Measurements from ENCODE around the gene ZMYM4.
"Not testable (repeated sequence)": the region's sequence is repeated elsewhere in the genome, so short reads cannot be mapped to it uniquely, and the experiment has no call there.

ZMYM4 gene

DNA sequence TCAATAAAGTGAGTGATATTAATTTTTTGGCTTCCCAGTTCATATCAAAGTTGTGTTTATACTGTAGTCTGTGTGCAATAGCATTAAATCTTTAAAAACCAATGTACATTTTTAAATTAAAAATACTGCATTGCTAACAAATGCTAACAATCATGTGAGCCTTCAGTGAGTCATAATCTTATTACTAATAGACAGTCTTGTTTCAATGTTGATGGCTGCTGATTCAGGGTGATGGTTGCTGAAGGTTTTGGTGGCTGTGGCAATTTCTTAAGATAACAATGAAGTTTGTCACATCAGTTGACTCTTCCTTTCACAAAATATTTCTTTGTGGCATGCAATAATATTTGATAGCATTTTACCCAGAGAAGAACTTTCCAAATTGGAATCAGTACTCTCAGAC is 109.0 kb downstream of the ZMYM4 start:
- TF ChIP-seq, protein P1, sequence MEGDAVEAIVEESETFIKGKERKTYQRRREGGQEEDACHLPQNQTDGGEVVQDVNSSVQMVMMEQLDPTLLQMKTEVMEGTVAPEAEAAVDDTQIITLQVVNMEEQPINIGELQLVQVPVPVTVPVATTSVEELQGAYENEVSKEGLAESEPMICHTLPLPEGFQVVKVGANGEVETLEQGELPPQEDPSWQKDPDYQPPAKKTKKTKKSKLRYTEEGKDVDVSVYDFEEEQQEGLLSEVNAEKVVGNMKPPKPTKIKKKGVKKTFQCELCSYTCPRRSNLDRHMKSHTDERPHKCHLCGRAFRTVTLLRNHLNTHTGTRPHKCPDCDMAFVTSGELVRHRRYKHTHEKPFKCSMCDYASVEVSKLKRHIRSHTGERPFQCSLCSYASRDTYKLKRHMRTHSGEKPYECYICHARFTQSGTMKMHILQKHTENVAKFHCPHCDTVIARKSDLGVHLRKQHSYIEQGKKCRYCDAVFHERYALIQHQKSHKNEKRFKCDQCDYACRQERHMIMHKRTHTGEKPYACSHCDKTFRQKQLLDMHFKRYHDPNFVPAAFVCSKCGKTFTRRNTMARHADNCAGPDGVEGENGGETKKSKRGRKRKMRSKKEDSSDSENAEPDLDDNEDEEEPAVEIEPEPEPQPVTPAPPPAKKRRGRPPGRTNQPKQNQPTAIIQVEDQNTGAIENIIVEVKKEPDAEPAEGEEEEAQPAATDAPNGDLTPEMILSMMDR (conservative IDR thresholded peaks at IDR 0.05; ENCODE audit: low read length) = no peak
- no peak overlapping the region for H3K4me3 ChIP-seq (ENCODE audit: low read length)
- peak; percentile 6 for DNase-seq (ENCODE audit: low read depth)

DNA sequence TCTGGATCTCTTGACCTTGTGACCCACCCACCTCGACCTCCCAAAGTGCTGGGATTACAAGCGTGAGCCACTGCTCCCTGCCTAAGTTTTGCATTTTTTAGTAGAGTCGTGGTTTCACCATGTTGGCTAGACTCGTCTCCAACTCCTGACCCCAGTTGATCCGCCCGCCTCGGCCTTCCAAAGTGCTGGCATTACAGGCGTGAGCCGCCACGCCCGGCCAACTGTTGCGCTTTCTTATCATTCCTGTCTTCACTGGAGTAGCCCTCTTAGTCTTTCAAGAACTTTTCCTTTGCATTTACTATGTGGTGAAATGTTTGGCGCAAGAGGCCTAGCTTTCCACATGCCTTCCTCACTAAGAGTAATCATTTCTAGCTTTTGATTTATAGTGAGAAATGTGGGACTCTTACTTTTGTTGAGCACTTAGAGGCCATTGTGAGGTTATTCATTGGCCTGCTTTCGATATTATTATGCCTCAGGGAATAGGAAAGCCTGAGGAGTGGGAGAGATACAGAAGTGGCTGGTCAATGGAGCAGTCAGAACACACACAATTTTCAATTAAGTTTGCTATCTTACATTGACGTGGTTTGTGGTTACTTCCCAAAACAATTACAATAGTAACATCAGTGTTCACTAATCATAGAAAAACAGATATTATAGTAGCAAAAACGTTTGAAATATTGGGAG is 111.0 kb downstream of the ZMYM4 start:
- H3K4me3 ChIP-seq (ENCODE audit: low read length) = no peak overlapping the region
- TF ChIP-seq, protein P1 (conservative IDR thresholded peaks at IDR 0.05; ENCODE audit: low read length) = no peak
- DNase-seq (ENCODE audit: low read depth) = no peak

DNA sequence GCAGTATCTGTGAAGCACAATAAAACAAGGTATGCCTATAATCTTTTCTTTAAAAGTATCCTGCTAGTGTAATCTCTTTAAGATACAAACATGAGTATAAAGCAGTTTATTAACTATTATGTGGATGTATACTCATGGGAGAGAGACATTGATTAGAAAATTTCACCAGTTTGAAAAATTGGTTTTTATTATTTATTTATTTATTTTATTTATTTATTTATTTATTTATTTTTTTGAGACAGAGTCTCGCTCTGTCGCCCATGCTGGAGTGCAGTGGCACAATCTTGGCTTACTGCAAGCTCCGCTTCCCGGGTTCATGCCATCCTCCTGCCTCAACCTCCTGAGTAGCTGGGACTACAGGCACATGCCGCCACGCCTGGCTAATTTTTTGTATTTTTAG is 111.6 kb downstream of the ZMYM4 start:
- DNase-seq (ENCODE audit: low read depth); H3K4me3 ChIP-seq (ENCODE audit: low read length): not testable (repeated sequence)

DNA sequence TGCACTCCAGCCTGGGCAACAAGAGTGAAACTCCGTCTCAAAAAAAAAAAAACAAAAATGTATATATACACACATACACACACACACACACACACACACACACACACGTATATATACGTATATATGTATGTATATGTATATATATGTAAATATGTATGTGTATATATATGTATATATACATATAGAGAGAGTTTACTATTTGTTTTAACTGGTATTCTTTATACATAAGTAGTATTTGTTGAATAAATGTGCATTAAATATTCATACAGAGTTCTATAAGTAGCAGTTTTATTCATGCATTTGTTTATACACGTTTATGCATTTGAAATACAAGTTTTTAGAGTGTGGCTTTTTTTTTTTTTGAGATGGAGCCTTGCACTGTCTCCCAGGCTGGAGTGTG is 113.6 kb downstream of the ZMYM4 start:
- H3K4me3 ChIP-seq (ENCODE audit: low read length) = no peak overlapping the region
- DNase-seq (ENCODE audit: low read depth) = no peak
- TF ChIP-seq, protein P1 (conservative IDR thresholded peaks at IDR 0.05; ENCODE audit: low read length) = no peak

DNA sequence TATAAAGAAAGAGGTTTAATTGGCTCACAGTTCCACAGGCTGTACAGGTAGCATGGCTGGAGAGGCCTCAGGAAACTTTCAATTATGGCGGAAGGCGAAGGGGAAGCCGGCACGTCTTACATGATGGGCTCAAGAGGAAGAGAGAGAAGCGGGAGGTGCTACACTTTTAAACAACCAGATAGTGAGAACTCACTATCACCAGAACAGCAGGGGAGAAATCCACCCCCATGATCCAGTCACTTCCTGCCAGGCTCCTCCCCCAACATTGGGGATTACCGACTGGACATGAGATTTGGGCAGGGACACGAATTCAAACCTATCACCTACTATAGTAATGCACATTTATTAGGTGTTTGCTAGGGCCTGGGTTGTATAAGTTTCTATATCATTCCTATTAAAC is 117.8 kb downstream of the ZMYM4 start:
- no peak for DNase-seq (ENCODE audit: low read depth)
- TF ChIP-seq, protein P1 (conservative IDR thresholded peaks at IDR 0.05; ENCODE audit: low read length) = no peak
- H3K4me3 ChIP-seq (ENCODE audit: low read length) = no peak overlapping the region

DNA sequence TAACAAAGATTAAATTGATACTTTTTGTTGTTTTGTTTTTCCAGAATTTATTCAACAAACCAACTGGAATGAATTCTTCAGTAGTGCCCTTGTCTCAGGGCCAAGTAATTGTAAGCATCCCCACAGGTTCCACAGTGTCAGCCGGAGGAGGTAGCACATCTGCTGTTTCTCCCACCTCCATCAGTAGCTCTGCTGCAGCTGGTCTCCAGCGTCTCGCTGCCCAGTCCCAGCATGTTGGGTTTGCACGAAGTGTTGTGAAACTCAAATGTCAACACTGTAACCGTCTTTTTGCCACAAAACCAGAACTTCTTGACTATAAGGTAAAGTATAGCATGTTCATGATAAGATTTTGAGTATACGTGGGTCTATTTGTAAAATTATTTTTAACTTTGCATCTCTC is 118.5 kb downstream of the ZMYM4 start:
- H3K4me3 ChIP-seq (ENCODE audit: low read length) = no peak overlapping the region
- no peak for DNase-seq (ENCODE audit: low read depth)
- TF ChIP-seq, protein P1 (conservative IDR thresholded peaks at IDR 0.05; ENCODE audit: low read length) = no peak

DNA sequence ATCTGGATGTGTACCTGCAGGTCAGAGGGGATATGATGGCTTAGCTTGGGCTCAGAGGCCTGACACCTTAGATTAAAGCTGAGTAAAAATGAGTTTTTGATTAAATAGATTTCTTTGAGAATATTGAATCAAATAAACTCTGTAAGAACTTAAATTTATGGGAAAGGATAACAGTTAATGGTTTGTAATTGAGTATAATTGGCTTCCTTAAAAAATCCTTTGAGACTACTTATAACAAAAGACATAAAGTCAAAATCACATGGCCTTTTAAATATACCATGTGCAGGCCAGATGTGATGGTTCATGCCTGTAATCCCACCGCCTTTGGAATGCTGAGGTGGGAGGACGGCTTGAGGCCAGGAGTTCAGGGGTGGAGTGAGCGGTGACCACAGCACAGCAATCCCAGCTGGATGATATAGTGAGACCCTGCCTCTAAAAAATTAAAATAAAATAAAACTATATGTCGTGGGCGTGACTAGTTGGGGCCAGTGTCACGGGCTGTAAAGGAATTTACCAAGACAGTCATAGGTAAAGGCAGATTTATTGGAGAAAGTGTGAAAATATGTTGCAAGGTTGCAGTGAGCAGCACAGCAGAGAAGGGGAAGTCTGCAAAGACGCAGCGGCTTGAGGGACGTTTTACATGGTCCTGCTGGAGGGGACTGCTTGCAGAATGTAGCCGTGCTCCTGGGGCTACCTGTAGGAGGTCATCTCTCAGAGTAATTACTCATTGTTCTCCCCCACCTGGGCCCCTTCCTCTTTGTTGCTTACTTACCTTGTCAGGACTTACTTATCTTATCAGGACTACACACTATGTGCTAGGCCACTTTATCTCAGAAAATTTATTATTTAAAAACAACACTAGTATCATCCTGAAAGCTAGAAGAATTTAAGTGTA is 122.3 kb downstream of the ZMYM4 start:
- H3K4me3 ChIP-seq (ENCODE audit: low read length) = no peak overlapping the region
- TF ChIP-seq, protein P1 (conservative IDR thresholded peaks at IDR 0.05; ENCODE audit: low read length) = no peak
- DNase-seq (ENCODE audit: low read depth) = peak; percentile 21
